Activated CD8-positive, alpha-beta memory T cell treated with anti-CD3 and anti-CD28 coated beads for 36 hours (primary cell): ENCODE data around the gene GALNTL6. TPM values are rescaled to one million over a fixed set of nuclear protein-coding genes. Genes with fewer than 3 reads are reported as not detected.

Source experiments
- CTCF ChIA-PET: fragments of 350-600 bp; sonication (Branson Sonifier 250); formaldehyde crosslinking; loops from one replicate; lab custom pipeline; 2021; ENCODE audit warnings: antibody characterized with exemption; lab: Charles Lee
- POLR2A ChIA-PET: fragments of 350-600 bp; sonication (Branson Sonifier 250); formaldehyde crosslinking; loops from one replicate; lab custom pipeline; 2021; ENCODE audit warnings: antibody characterized with exemption; lab: Charles Lee
- total RNA-seq, 2 experiments: library from RNA; stranded (reverse); gene quantifications; one replicate each; pipeline ENCODE4 v1.2.3, GENCODE V29; 2021

The GALNTL6 gene
- total RNA-seq, 2 experiments from 2014 or later: not detected

GRCh38 chr4:172978848-172979247 lies 1165.6 kb downstream of the GALNTL6 start:
- ChIA-PET POLR2A (no interaction called here), CTCF (no interaction called here)

GRCh38 chr4:172979332-172979731 lies 1166.1 kb downstream of the GALNTL6 start:
- ChIA-PET CTCF (no interaction called here), POLR2A (no interaction called here)

DNA sequence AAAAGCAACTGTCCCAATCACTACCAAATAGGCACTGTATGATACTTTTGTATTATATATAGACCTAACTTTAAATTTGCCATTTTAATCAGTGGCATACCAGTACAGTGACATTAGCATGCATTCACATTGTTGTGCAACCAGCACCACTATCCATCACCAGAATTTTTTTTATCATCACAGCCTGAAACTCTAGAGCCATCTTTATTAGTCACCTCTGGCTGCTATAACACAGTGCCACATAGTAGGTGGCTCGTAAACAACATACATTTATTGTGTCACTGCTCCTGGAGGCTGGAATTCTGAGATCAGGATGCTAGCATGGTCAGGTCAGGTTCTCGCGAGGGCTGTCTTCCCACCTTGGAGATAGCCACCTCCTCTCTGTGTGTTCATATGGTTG lies 1167.0 kb downstream of the GALNTL6 start:
- CTCF ChIA-PET: no interaction called here
- POLR2A ChIA-PET: no interaction called here

DNA sequence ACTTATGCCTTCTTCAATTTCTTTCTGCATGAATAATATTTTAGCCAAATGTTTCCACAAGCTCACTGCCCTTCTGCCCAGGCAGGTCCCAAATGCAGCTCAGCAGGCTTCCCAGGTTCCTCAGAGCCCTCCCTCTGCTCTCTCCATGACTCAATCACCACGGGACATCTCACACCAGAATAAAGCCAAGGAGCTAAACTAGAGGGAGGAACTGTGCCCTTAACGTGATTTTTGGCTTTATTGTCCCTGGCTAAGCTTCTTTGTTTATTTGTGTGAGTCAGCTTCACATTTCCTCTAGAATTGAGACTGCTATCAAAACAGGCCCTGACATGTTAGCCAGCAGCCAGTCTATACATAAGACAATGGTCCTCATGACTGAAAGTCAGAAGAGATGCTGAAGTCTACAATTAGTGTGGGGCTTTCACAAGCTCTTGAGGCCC lies 1169.0 kb downstream of the GALNTL6 start:
- ChIA-PET POLR2A (no interaction called here), CTCF (no interaction called here)

DNA sequence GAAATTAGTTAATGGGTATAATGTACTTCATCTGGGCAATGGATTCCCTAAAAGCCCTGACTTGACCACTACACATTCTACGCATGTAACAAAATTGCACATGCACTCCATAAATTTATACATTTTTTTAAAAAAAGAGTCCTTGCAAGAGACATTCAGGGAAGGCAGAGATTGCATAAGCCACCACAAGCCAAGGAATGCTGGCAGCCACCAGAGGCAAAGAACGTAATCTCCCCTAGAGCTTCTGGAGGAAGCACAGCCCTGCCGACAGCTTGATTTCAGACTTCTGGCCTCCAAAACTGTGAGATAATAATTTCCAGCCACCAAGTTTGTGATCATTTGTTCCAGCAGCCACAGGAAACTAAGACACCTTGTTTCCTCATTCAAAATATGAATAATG lies 1169.8 kb downstream of the GALNTL6 start:
- ChIA-PET POLR2A (no interaction called here), CTCF (no interaction called here)

DNA sequence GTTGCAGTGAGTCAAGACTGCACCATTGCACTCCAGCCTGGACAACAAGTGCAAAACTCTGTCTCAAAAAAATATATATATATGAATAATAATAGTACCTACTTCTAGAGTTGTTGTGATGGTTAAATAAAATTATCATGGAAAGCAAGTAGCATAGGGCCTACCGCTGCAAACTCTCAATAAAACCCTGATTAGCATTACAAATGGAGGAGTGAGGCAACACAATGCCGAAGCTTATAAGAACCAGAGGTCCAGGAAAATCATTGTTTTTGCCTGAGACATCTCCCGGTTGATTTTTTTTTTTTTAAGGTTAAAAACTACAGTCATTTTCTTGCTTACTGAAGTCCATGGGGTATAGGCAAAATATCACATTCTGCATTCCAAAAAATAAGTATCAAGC lies 1170.4 kb downstream of the GALNTL6 start:
- POLR2A ChIA-PET: no interaction called here
- CTCF ChIA-PET: no interaction called here

DNA sequence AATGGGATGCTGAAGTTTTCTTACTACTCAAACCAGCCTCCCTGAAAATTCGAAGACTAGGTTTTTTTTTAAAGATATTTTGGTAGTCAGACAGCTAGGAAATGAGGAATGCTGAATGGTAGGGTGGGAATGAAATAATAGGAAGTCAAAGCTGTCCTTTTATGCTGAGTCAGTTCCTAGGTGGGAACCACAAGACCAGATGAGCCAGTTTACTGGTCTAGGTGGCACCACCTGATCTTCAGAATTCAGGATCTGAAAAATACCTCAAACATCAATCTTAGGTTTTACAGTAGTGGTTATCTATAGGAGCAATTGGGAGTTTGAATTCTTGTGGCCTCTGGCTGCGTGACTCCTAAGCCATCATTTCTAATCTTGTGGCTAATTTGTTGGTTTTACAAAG lies 1172.3 kb downstream of the GALNTL6 start:
- ChIA-PET POLR2A (no interaction called here), CTCF (no interaction called here)

DNA sequence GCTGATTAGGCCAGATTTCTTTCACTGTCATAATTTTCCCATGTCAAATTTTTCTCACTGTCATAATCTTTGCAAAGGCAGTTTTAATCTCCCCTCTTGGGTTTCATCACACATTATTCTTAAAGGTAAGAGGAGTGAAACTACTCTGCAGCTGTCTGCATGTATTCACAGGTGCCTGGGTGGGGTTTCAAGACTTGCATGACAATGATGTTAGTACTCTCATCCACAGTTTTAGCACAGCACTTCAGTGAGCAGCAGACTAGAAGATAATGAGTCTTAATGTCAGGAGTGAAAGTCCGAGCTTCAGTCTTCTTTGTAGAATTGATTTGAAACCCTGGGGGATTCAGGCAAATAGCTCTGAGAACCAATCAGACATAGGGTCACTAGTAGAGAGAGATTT lies 1172.9 kb downstream of the GALNTL6 start:
- CTCF ChIA-PET: no interaction called here
- POLR2A ChIA-PET: no interaction called here

GRCh38 chr4:172989984-172990820 lies 1177.0 kb downstream of the GALNTL6 start:
- ChIA-PET CTCF (interaction anchor here (1.3 kb wide), 1 partner anchor 17 kb away, joined by 3 read pairs; no protein-coding TSS in a partner anchor), POLR2A (no interaction called here)

DNA sequence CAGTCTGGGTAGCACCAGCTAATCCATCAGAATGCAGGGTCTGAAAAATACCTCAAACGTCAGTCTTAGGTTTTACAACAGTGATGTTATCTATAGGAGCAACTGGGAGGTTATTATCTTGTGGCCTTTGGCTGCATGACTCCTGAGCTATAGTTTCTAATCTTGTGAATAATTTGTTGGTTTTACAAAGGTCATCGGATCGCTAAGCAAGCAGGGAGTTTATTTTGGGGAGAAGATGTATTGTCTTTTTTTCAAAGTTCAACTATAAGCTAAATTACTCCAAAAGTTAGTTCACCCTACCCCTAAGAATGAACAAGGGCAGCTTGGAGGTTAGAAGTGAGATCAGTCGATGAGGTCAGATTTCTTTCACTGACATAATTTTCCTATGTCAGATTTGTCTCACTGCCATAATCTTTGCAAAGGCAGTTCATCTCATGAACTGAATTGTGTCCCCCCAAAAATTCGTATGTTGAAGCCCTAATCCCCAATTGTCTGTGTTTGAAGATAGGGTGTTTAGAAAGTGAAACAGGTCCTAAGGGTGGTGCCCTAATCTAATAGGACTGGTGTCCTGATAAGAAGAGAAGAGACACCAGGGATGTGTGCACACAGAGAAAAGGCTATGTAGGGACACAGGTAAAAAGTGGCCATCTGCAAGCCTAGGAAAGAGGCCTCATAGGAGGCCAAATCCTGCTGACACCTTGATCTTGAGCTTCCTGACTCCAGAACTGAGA lies 1179.6 kb downstream of the GALNTL6 start:
- ChIA-PET POLR2A (no interaction called here), CTCF (no interaction called here)

DNA sequence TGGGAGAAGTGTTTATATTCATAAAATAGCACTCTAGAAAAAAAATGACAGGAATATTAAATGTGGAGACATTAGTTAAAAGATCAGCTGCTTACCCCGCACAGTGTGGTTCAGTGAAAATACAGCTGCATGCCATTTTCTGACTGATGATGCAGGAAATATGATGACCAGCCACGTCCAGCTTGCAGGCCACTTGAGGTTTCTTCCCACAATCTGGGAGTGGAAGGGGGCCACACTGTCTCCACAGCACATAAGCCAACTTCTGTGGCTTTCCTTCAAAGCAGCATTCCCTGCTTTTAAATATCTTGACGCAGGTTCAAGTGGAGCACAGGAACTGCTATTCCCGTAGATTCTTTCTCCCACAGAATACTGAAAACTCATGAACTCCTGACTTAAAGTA lies 1182.0 kb downstream of the GALNTL6 start:
- ChIA-PET CTCF (no interaction called here), POLR2A (no interaction called here)

- ChIA-PET POLR2A (no interaction called here), CTCF (no interaction called here)
Observed at GRCh38 chr4:172995704-172996103, 1182.5 kb downstream of the GALNTL6 start.

- ChIA-PET POLR2A (no interaction called here), CTCF (no interaction called here)
Observed at GRCh38 chr4:172996571-172997216, 1183.5 kb downstream of the GALNTL6 start.

DNA sequence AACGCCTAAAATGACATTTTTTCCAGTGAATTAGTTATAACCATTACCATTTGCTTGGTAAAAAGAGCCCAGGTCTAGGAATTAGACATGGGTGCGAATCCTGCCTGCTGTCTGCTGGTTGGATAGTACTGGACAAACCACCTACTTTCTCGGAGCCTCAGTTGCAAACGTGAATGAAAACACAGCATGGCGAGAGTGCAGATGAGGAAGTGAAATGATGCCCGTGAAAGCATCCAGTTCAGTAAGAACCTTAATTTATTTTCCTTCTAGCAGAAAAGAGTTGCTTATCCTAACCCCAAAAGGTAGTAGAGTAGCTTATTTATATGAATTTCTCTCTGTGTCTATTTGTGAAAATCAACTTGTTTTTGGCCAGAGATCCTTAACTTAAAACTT lies 1184.0 kb downstream of the GALNTL6 start:
- CTCF ChIA-PET: no interaction called here

DNA sequence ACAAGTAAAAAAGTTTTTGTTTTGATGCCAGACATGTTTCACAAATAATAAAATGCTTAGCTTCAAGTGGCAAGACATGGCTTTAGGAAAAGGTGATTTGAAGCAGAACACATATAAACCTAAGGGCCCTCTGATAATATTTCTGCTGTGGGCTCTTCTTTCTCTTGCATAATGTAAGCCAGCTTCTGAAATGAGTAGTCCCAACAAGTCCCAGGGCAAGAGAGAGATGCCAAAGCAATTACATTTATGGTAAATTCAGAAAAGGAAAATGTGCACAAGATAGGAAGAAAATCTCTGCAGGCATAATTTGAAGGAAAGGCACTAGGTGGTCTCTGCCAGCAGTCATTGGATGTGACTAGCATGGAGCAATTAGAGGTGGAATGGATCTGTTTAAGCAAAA lies 1184.7 kb downstream of the GALNTL6 start:
- ChIA-PET POLR2A (no interaction called here), CTCF (no interaction called here)

More for the DNA sequence above, 1184.0 kb downstream of the GALNTL6 start:
- POLR2A ChIA-PET: no interaction called here

- CTCF ChIA-PET: no interaction called here
- POLR2A ChIA-PET: no interaction called here
Observed at GRCh38 chr4:172998527-172999469, 1185.6 kb downstream of the GALNTL6 start.

GRCh38 chr4:173001571-173001970 lies 1188.4 kb downstream of the GALNTL6 start:
- CTCF ChIA-PET: no interaction called here
- POLR2A ChIA-PET: no interaction called here

DNA sequence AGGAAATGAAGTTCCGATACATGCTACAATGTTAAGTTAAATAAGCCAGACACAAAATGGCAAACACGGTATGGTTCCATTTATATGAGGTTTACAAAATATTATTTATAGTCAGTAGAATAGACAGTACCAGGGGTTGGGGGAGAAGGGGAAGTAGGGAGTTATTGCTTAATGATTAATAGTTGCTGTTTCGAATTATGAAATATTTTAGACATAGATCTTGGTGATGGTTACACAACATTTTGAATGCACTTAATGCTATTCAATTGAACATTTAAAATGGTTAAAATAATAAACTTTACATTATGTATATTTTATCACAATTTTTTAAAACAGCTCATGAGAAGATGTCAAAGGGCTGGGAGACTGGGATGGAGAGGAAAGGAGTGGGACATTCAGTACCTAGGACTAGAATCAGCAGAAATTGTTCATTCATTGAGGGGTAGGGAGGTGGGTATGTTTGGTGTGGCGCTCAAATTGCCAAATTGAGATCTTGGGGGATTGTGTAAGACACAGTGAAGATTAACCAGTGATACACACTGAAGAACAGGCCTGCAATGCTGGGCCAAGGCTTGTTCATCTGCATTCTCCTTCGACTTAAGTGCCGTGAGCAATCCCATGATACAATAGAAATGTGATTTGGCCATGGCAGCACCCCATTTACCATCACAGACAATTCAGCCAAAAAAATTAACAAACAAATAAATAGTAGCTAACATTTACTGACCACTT lies 1189.8 kb downstream of the GALNTL6 start:
- ChIA-PET POLR2A (no interaction called here), CTCF (interaction anchor here (1.6 kb wide), 1 partner anchor 299 kb away, joined by 6 read pairs; no protein-coding TSS in a partner anchor)
